BLaER1 treated with 17β-estradiol and CSF1 and Interleukin-3, amounts not matched to agents 10 nM and 100 nM (cell line): Measurements from ENCODE around the gene EFHD1.
"Not testable (repeated sequence)": the region's sequence is repeated elsewhere in the genome, so short reads cannot be mapped to it uniquely, and the experiment has no call there.

Experiments used
- H3K27ac ChIP-seq, 11 experiments: shearing (Covaris generic); formaldehyde crosslinking; 2 replicates each; pipeline ENCODE4 v1.8.1; 2022
- H3K27me3 ChIP-seq, 11 experiments: shearing (Covaris generic); formaldehyde crosslinking; 2 replicates each; pipeline ENCODE4 v1.8.1; 2022
- H3K36me3 ChIP-seq, 11 experiments: shearing (Covaris generic); formaldehyde crosslinking; 2 replicates each; pipeline ENCODE4 v1.8.1; 2022
- H3K4me1 ChIP-seq, 10 experiments: shearing (Covaris generic); formaldehyde crosslinking; 2 replicates each; pipeline ENCODE4 v1.8.1; 2022
- H3K4me2 ChIP-seq, 11 experiments: shearing (Covaris generic); formaldehyde crosslinking; 2 replicates each; pipeline ENCODE4 v1.8.1; 2022
- H3K4me3 ChIP-seq, 10 experiments: shearing (Covaris generic); formaldehyde crosslinking; 2 replicates each; pipeline ENCODE4 v1.8.1; 2022
- H3K9ac ChIP-seq, 11 experiments: shearing (Covaris generic); formaldehyde crosslinking; 2 replicates each; pipeline ENCODE4 v1.8.1; 2022
- H3K9me3 ChIP-seq, 11 experiments: shearing (Covaris generic); formaldehyde crosslinking; replicated peaks in 1 of 11; 2 replicates each; pipeline ENCODE4 v1.8.1; 2022
- H4K20me1 ChIP-seq, 11 experiments: shearing (Covaris generic); formaldehyde crosslinking; 2 replicates each; pipeline ENCODE4 v1.8.1; 2022
- Cebpa-rat ChIP-seq, 11 experiments: shearing (Covaris generic); IDR thresholded peaks; 2 replicates each; pipeline ENCODE4 v1.8.1; 2022

The EFHD1 gene

DNA sequence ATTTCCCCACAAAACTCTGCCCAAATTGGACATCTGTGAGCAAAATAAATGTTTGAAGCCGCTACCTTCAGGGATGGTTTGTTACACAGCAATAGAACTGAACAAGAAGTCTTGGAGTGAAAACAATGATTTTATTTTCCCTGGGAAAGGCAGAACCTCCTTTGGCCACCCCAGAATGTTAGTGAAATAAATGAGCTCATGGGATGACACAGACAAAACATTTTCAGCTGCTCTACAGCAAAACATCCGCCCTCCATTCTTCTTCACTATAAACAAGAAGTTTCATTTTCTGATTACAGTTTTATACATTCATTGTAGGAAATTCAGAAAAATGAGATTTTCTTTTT is 4.3 kb upstream of the EFHD1 start:
- H3K27ac ChIP-seq, result no peak overlapping the region

GRCh38 chr2:232632229-232632903 is 1.0 kb upstream of the EFHD1 start:
- Histone ChIP-seq H3K27me3 (peaks cover 58 to 72% (median 62%) of the 10 kb centered on the region in 11 experiments), H3K4me2 (peak overlapping the region; percentile 95 to 99 (median 98)), H3K9ac (peak overlapping the region in 4 of 11 experiments; percentile 53 to 69 (median 59); a peak in 4 of 22 replicates), H3K36me3 (no peaks in the 10 kb centered on the region), H3K27ac (no peak overlapping the region), H3K4me1 (peaks cover 0 to 17% (median 13%) of the 10 kb centered on the region in 10 experiments; a peak in 15 of 20 replicates), H3K9me3 (peaks cover 0 to 4% (median 0%) of the 10 kb centered on the region in 11 experiments; a peak in 2 of 22 replicates), H3K4me3 (peak overlapping the region; percentile 60 to 75 (median 66)), H4K20me1 (peaks cover 0 to 32% (median 15%) of the 10 kb centered on the region in 11 experiments; a peak in 7 of 22 replicates)
- no peak for TF ChIP-seq Cebpa-rat (IDR thresholded peaks at IDR 0.05)

More for the DNA sequence above, 4.3 kb upstream of the EFHD1 start:
- H3K36me3 ChIP-seq, result no peaks in the 10 kb centered on the region
- H3K4me2 ChIP-seq, result no peak overlapping the region
- H3K9me3 ChIP-seq, result no peaks in the 10 kb centered on the region
- no peak for TF ChIP-seq Cebpa-rat (IDR thresholded peaks at IDR 0.05)
- peaks cover 0 to 17% (median 13%) of the 10 kb centered on the region in 10 experiments; a peak in 15 of 20 replicates for H3K4me1 ChIP-seq
- no peak overlapping the region for H3K9ac ChIP-seq
- peaks cover 32 to 40% (median 34%) of the 10 kb centered on the region in 11 experiments for H3K27me3 ChIP-seq
- no peak overlapping the region for H3K4me3 ChIP-seq
- H4K20me1 ChIP-seq, result peaks cover 0 to 20% (median 5%) of the 10 kb centered on the region in 11 experiments; a peak in 6 of 22 replicates

GRCh38 chr2:232632904-232633412 is 446 bp upstream of the EFHD1 start:
- Histone ChIP-seq H3K4me1 (peaks cover 0 to 17% (median 13%) of the 10 kb centered on the region in 10 experiments; a peak in 15 of 20 replicates), H3K36me3 (no peaks in the 10 kb centered on the region), H4K20me1 (peaks cover 0 to 32% (median 15%) of the 10 kb centered on the region in 11 experiments; a peak in 7 of 22 replicates), H3K4me2 (peak overlapping the region; percentile 95 to 99 (median 98)), H3K9me3 (peaks cover 0 to 4% (median 0%) of the 10 kb centered on the region in 11 experiments; a peak in 2 of 22 replicates), H3K27ac (no peak overlapping the region), H3K27me3 (peaks cover 58 to 77% (median 63%) of the 10 kb centered on the region in 11 experiments), H3K9ac (peak overlapping the region; percentile 20 to 69 (median 59); a peak in 21 of 22 replicates), H3K4me3 (peak overlapping the region; percentile 60 to 75 (median 66))
- TF ChIP-seq Cebpa-rat (IDR thresholded peaks at IDR 0.05), result no peak

- Histone ChIP-seq H3K4me1 (peaks cover 0 to 17% (median 13%) of the 10 kb centered on the region in 10 experiments; a peak in 15 of 20 replicates), H3K27ac (no peak overlapping the region), H3K9ac (no peak overlapping the region), H3K9me3 (peaks cover 0 to 4% (median 0%) of the 10 kb centered on the region in 11 experiments; a peak in 2 of 22 replicates), H3K36me3 (no peaks in the 10 kb centered on the region), H3K4me3 (peak overlapping the region in 8 of 10 experiments; percentile 60 to 75 (median 66); a peak in 13 of 20 replicates), H3K4me2 (peak overlapping the region in 10 of 11 experiments; percentile 95 to 99 (median 98); a peak in 19 of 22 replicates), H4K20me1 (peaks cover 0 to 32% (median 15%) of the 10 kb centered on the region in 11 experiments; a peak in 7 of 22 replicates), H3K27me3 (peaks cover 58 to 79% (median 65%) of the 10 kb centered on the region in 11 experiments)
- no peak for TF ChIP-seq Cebpa-rat (IDR thresholded peaks at IDR 0.05)
Observed at GRCh38 chr2:232634206-232635150, 1.1 kb downstream of the EFHD1 start.

- H3K36me3 ChIP-seq, H3K27ac ChIP-seq, H3K4me3 ChIP-seq, H3K4me2 ChIP-seq, H3K9me3 ChIP-seq, H3K9ac ChIP-seq: not testable (repeated sequence)
- Histone ChIP-seq H3K4me1 (peaks cover 0 to 17% (median 13%) of the 10 kb centered on the region in 10 experiments; a peak in 15 of 20 replicates), H3K27me3 (peaks cover 58 to 77% (median 64%) of the 10 kb centered on the region in 11 experiments), H4K20me1 (peaks cover 0 to 32% (median 15%) of the 10 kb centered on the region in 11 experiments; a peak in 7 of 22 replicates)
Observed at GRCh38 chr2:232635376-232635775, 2.0 kb downstream of the EFHD1 start.

DNA sequence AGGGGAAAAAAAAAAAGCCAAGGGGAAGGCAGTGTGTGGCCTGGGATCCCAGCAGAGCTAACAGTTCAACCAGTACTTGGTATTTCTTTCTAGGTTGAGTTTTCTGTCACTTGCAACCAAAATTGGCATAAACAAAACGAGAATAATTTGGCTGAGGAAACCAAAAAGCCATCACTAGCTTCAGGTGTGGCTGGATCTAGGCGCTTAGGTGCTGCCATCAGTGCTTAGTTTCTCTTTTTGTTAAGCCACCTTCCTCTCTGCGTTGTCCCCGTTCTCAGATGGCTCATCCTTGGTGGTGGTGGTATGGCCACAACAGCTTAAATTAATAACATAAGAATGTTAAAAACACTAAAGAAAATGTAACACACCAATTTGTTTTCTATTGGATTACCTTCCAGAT is 2.4 kb downstream of the EFHD1 start:
- no peak for TF ChIP-seq Cebpa-rat (IDR thresholded peaks at IDR 0.05)
- Histone ChIP-seq H3K27ac (no peak overlapping the region), H3K4me2 (no peak overlapping the region), H3K9ac (no peak overlapping the region), H4K20me1 (peaks cover 0 to 32% (median 15%) of the 10 kb centered on the region in 11 experiments; a peak in 7 of 22 replicates), H3K4me3 (no peak overlapping the region), H3K27me3 (peaks cover 57 to 73% (median 62%) of the 10 kb centered on the region in 11 experiments), H3K36me3 (no peaks in the 10 kb centered on the region), H3K9me3 (peaks cover 0 to 4% (median 0%) of the 10 kb centered on the region in 11 experiments; a peak in 2 of 22 replicates), H3K4me1 (peaks cover 0 to 17% (median 13%) of the 10 kb centered on the region in 10 experiments; a peak in 15 of 20 replicates)

DNA sequence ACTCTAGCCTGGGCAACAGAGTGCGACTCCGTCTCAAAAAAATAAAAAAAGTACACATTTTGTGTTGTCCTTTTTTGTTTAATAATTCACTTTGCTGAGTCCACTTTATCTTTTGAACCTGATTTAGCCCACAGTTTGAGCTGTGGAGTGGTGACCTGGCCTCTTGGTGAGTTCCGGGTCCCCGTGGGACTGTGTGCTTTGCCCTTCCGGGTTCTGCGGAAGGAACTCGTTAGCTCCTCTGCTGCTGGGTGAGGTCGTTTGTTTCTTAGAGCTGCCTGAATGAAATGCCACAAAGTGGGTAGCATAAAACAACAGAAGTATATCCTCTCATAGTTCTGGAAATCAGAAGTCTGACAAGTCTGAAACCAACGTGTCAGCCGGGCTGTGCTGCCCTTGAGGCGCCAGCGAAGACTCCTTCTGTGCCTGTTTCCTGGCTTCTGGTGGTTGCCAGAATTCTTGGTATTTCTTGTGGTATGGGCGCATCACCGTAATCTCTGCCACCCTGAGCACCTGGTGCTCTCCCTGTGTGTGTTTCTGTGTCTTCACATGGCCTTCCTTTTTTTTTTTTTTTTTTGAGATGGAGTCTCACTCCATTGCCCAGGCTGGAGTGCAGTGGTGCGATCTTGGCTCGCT is 3.5 kb downstream of the EFHD1 start:
- Histone ChIP-seq H3K4me2 (no peak overlapping the region), H4K20me1 (peaks cover 0 to 32% (median 15%) of the 10 kb centered on the region in 11 experiments; a peak in 7 of 22 replicates), H3K4me1 (peaks cover 0 to 17% (median 13%) of the 10 kb centered on the region in 10 experiments; a peak in 15 of 20 replicates), H3K4me3 (no peak overlapping the region), H3K27me3 (peaks cover 46 to 62% (median 51%) of the 10 kb centered on the region in 11 experiments), H3K9ac (no peak overlapping the region), H3K27ac (no peak overlapping the region), H3K9me3 (peaks cover 0 to 4% (median 0%) of the 10 kb centered on the region in 11 experiments; a peak in 2 of 22 replicates), H3K36me3 (no peaks in the 10 kb centered on the region)
- no peak for TF ChIP-seq Cebpa-rat (IDR thresholded peaks at IDR 0.05)
